GM19099 (cell line): ENCODE results near the gene HSD17B11.

Experiments
- POLR2A ChIP-seq: IDR thresholded peaks from 3 replicates; pipeline ENCODE4 v1.6.1; 2011; ENCODE audit warnings: low read depth; ENCODE audit not compliant: insufficient read length; ENCODE audit errors: extremely low read depth

HSD17B11 gene

DNA sequence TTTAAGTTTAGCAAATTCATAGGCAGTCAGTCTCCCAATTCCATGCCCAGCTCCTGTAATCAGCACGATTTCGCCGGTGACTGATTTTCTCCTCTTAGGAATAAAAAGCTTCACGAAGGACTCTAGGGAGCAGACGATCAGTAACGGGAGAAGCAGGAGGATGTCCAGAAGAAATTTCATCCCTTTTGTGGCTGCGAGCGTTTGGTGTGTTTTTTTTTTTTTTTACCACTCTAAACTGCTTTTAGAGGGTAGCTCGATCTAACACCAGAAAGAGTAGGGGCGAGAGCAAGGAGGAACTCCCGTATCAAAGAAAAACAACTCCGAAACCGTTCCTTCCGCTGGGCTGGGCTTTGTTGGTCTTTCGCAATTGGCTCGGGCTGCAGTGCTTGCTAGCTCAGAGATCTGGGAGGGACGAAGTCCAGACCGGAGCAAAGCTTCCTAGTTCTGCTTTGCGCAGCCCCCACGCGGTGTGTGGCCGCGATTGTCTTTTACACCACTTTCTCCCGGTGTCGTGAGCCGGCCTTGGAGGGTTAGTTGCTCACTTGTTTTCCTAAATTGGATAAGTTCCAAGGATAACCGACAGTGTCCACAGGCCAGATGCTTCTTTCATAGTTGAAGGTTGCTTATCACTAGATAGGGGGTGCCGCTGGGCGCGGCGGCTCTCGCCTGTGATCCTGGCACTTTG is at the start of gene HSD17B11:
TSS of gene HSD17B11 (minus strand) at position 298 of the 685 bp plus-strand sequence. CDS start at position 180, 118 bp downstream.
- TF ChIP-seq POLR2A, result peak; percentile 89

DNA sequence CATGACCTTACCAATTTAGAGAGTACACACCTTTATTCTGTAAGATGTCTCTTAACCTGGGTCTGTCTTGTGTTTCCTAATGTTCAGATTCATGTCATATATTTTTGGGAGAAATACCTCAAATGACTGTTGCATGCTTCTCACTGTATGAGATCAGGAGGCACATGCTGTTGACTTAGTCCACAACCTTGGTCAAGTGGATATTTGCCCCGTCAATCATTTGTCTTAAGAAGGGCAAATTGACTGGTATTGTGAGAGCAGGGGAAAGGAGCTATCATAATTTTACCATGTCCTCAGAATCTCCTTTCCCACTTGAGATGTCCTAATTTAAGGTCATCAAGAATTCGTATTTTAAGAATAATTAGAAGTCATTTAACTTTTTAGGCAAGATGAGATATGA is 42.4 kb upstream of the HSD17B11 start:
- TF ChIP-seq POLR2A, result no peak

DNA sequence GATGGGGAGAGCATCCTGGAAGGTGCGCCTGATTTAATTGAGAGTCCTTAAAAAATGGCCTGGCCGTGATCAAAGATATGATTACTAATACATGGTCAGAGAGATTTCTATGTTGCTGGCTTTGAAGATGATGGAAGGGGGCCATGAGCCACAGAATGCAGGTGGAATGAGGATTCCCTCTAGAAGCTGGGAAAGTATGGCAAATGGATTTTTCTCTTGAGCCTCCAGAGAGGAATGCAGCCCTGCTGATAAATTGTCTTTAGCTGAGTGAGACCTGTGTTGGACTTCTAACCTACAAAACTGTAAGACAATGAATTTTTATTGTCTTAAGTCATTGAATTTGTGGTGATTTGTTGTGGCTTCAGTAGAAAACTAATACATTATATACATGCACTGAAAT is 39.0 kb upstream of the HSD17B11 start:
- no peak for TF ChIP-seq POLR2A

GRCh38 chr4:87428979-87429378 is 38.0 kb upstream of the HSD17B11 start:
- TF ChIP-seq POLR2A, result no peak

GRCh38 chr4:87427518-87427868 is 36.5 kb upstream of the HSD17B11 start:
- no peak for TF ChIP-seq POLR2A

DNA sequence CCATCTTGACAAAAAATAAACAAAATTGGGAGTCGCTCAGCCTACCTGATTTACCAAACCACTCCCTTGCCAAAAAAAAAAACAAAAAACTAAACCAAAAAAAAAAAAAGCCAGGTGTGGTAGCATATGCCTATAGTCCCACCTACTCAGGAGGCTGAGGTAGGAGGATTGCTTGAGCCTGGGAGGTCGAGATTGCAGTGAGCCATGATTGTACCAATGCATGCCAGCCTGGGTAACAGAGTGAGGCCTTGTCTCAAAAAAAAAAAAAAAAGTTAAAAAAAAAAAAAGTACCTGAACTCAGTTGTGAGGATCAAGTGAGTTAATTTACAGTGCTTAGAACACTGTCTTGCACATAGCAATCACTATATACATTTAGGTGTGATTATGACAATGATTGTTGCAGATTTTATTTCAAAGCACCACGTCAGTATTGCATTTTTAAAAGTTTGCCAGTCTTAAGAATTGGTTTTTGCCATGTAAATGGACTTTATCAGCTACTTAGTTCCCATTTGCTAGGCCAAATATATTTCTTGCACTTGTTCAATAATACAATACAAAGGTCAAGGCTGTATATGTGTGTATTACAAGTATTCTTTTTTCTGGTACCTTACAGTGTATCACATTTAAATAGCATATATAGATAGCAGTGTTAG is 36.0 kb upstream of the HSD17B11 start:
- TF ChIP-seq POLR2A, result no peak

- no peak for TF ChIP-seq POLR2A
Observed at GRCh38 chr4:87425711-87426110, 34.7 kb upstream of the HSD17B11 start.

DNA sequence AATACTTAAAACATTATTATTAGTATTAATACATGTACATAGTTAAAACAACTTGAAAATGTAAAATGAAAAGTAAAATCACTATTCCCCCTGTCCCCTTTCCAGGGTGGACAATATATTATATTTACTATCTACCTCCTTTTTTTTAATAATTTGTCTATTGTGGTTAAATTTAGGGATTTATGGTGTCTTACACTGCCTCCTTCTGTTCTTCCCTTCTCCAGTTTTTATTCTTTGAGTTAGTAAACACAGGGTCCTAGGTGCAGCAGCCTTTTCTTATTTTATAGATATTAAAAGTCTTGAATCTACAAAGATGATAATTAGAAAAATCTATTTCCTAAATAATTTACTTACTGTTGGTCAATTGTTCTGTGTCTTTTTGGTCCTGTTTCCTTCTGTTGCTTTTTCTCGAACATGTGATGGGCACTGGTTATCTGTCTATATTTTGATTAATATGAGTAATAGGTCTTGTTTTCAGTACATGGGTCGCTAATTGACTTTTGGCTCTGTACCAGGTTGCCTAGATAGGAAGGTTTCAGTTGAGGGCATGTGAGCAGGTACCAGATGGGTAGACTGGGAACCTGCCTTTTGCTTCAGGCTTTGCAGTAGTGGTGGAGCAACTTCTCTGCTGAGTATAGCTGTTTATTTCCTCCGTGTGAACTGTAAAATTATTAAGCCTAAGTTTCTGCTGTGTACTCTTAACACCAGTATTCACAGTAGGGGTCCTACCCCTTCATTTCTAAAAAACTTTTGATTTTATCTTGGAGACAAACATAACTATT is 32.5 kb upstream of the HSD17B11 start:
- no peak for TF ChIP-seq POLR2A

DNA sequence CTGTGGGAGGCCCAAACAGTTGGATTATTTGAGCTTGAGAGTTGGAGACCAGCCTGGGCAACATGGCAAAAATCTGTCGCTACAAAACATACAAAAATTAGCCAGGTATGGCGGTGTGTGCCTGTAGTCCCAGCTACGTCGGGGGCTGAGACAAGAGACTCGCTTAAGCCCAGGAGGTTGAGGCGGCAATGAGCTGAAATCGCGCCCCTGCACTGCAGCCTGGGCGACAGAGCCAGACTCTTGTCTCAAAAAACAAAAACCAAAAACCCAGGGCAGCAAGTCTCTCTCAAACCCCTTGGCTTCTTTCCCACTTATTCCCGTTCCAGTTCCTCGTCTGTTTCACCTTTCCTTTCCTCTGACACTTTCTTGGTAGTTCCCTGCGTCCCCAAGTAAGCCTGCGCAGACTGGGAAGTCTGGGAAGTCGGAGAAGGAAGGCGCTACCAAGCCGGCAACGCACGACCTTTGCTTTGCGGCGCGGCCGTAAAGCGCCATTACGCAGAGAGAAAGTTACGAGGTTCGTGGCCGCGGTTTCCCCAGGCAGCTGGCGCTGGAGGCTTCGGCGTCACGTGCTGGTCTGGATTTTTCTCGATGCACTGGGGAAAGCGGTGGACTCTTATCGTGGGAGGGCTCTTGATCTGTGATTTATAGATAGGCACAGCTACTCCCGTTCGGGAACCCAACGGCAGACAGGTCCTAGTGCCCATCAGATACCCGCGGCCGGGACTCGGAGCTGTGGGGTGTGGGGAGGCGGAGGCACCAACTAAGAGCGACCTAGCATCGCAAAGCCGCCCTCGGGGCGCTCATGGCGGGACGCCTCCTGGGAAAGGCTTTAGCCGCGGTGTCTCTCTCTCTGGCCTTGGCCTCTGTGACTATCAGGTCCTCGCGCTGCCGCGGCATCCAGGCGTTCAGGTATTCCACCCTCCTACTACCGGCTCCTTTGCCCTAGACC is 31.4 kb upstream of the HSD17B11 start, which contains the start of gene NUDT9:
TSS of gene NUDT9 (plus strand) at position 470 of the 949 bp plus-strand sequence. CDS start at position 803, 333 bp downstream.
- peak; percentile 79 for TF ChIP-seq POLR2A

DNA sequence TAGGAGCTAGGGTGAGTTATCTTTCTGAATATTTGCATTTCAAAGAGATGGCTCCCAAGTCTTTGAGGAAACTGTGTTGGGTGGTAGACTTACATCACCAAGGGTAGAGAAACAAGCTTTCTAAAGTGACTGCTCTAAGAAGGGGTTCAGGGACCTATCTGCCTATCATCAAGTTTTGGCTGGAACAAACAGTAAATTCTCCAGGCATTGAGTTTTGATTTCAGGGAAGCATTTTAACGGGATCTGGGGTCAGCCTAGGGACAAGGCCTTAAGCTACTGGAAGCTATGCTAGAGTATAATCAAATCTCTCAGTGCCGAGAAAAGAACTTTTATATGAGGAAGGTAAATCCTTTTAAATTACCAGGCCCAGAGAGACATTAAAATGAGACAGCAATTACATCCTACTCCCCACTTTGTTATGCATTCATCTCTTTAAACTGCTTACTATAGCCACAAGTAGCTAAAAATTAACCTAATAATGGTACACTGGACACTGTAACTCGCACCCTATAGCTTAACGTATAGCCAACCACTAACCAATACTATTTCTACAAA is 29.4 kb upstream of the HSD17B11 start:
- TF ChIP-seq POLR2A, result no peak

DNA sequence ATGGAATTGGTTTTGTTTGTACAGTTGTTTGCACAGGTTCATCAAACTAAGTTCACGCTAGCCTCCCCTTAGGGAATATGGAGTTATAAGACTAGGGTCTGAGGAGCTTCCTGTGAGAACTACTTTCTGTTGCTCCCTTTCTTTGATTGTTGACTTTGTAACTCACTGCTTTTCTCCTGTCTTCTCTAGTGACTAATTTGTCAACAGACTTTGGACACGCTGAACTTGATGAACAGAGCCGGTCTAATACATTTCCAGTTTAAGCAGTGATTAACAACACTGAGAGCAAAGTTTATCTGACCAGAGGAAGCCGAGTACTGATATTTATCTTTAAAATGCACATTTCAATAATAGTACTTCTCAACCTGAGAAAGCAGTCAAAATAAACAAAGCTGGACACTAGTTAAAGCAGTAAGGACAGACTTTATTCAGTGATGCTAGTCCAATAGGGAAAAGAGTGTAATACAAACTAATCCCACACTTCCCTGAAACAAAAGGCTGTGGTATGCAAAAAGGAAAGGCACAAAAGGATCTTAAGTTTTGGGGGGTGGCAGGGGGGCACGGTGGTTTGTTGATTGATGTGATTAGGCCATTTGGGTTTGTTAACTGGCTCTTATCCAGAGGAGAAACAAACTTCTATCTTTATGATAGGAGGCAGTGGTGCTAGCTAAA is 28.7 kb upstream of the HSD17B11 start:
- no peak for TF ChIP-seq POLR2A

GRCh38 chr4:87416965-87417364 is 26.0 kb upstream of the HSD17B11 start:
- no peak for TF ChIP-seq POLR2A

GRCh38 chr4:87414816-87415215 is 23.8 kb upstream of the HSD17B11 start:
- no peak for TF ChIP-seq POLR2A

GRCh38 chr4:87410679-87411078 is 19.7 kb upstream of the HSD17B11 start:
- no peak for TF ChIP-seq POLR2A

DNA sequence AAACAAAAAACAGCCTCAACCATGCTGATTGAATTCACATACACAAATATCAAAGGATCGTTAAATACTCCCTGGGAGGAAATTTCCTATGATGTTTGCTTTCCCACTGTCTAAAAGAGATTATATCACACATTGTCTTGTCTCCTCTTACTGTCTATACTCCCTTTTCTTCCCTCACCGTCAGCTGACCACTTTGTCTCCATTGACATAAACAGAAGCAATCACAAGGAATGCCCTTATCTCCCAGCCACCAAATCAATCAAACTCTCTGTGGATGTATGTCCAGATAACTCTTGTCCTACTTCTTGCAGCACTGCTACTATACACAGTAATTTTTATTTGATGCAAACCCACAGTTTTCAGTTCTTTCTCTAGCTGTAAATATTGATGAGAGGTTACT is 19.2 kb upstream of the HSD17B11 start:
- no peak for TF ChIP-seq POLR2A
